H1 (cell line): Measurements from ENCODE around the gene HTR2A. TPM values are rescaled to one million over a fixed set of nuclear protein-coding genes. Genes with fewer than 3 reads are reported as not detected.

Source experiments
- ATF3 ChIP-seq: IDR thresholded peaks from 2 replicates; pipeline ENCODE4 v1.6.1; 2011; ENCODE audit warnings: low read depth, mild to moderate bottlenecking, low read length; ENCODE audit not compliant: insufficient read depth
- CREB1 ChIP-seq: IDR thresholded peaks from 2 replicates; pipeline ENCODE4 v1.6.1; 2012; ENCODE audit warnings: inconsistent platforms
- EP300 ChIP-seq, 2 experiments: IDR thresholded peaks; 1 replicate in 1 of 2; 2 replicates in 1 of 2; pipeline ENCODE4 v1.6.1; 2011 to 2012; ENCODE audit warnings: low read depth in 2 of 2, low read length in 2 of 2, mild to moderate bottlenecking in 2 of 2, borderline replicate concordance in 1 of 2, inconsistent platforms in 1 of 2, moderate library complexity in 1 of 2
- GTF2F1 ChIP-seq: IDR thresholded peaks from 2 replicates; pipeline ENCODE4 v1.6.1; 2012; ENCODE audit warnings: low read depth, low read length, improper control_type of control experiment, borderline replicate concordance
- NRF1 ChIP-seq: IDR thresholded peaks from 2 replicates; pipeline ENCODE4 v1.6.1; 2011; ENCODE audit warnings: mild to moderate bottlenecking, low read depth, low read length, improper control_type of control experiment
- SUZ12 ChIP-seq: fragments of 200-600 bp; sonication (generic); IDR thresholded peaks from 2 replicates; pipeline ENCODE4 v1.6.1; 2012; ENCODE audit warnings: mild to moderate bottlenecking, inconsistent platforms, low read length, moderate library complexity, mixed read lengths
- TBP ChIP-seq: IDR thresholded peaks from 2 replicates; pipeline ENCODE4 v1.6.1; 2011; ENCODE audit warnings: low read depth, low read length, improper control_type of control experiment
- polyA plus RNA-seq, 7 experiments: library from polyadenylated mRNA; depleted of rRNA in 3 of 7; stranded (reverse) in 5 of 7; unstranded in 2 of 7; fragments of >200 nt in 5 of 7; fragments of 200-250 nt in 2 of 7; gene quantifications; 1 replicate in 5 of 7; 2 replicates in 1 of 7; 4 replicates in 1 of 7; pipeline versions ENCODE4 v1.2.1 to v1.2.3, GENCODE V29; 2011 to 2013; ENCODE audit warnings: missing spikeins in 2 of 7, mixed read lengths in 2 of 7
- total RNA-seq: library from RNA; stranded (reverse); fragmentation: NEBNext Ultra II Directional; extraction: Animal tissue kit (Norgen Biotek cat#: 25700); gene quantifications from 2 replicates; pipeline ENCODE4 v1.2.1, GENCODE V29; 2021

Gene HTR2A
- total and polyA plus RNA-seq, 2 of the 8 experiments (the other 6 are each of a cell fraction or from before 2014, with no cell fraction given) = not detected

GRCh38 chr13:46855166-46855565 lies 41.7 kb downstream of the HTR2A start (continued):
- TF ChIP-seq SUZ12 (no peak), ATF3 (no peak), GTF2F1 (no peak), NRF1 (no peak), CREB1 (no peak), TBP (no peak), EP300 (IDR thresholded peaks at IDR 0.05; ENCODE audit: borderline replicate concordance in 1 of 2, low read depth in 2 of 2, low read length in 2 of 2) (no peak)
